Pancreas (tissue), 10 donors: ENCODE data around the gene HLX. TPM values are rescaled to one million over a fixed set of nuclear protein-coding genes. Genes with fewer than 3 reads are reported as not detected.

Experiments
- ATAC-seq, 4 donors: fragments of 200-7000 bp; cut with Tn5 transposase; one replicate each; pipeline versions ENCODE4 v1.8.0 to v1.9.1; 2020; ENCODE audit warnings: mild to moderate bottlenecking in 4 of 4, moderate library complexity in 4 of 4
- DNase-seq, 6 donors: peaks; one replicate each; pipeline ENCODE4 v3.0.0-alpha.2; 2020
- FAIRE-seq: peaks from 2 replicates; lab custom pipeline; 2012; peaks lifted over from hg19 to GRCh38; lab: Jason Lieb, UNC
- H3K27ac ChIP-seq, 4 donors: fragments of 200-600 bp; sonication (generic); 1 replicate in 3 of 4; 2 replicates in 1 of 4; pipeline versions ENCODE4 v1.5.0 to v1.8.0; 2020
- H3K27me3 ChIP-seq, 4 donors: fragments of 200-600 bp; one replicate each; pipeline ENCODE4 v1.8.0; 2021
- H3K36me3 ChIP-seq, 3 donors: fragments of 200-600 bp; sonication (generic) in 1 of 3; one replicate each; pipeline versions ENCODE4 v1.5.0 to v1.8.0; 2020 to 2021
- H3K4me1 ChIP-seq, 3 donors: fragments of 200-600 bp; one replicate each; pipeline ENCODE4 v1.8.0; 2021
- H3K4me3 ChIP-seq, 4 donors: fragments of 200-600 bp; sonication (generic) in 2 of 4; one replicate each; pipeline versions ENCODE4 v1.5.0 to v1.8.0; 2020 to 2021
- H3K9me3 ChIP-seq, 4 donors: fragments of 200-600 bp; one replicate each; pipeline ENCODE4 v1.8.0; 2021
- WGBS, 2 donors: extraction: QIAGEN DNeasy Blood & Tissue Kit; methylation state at CpG; one replicate each; pipeline ENCODE4 v1.1.7; 2013; 5-methylcytosine and 5-hydroxymethylcytosine counted together
- intact Hi-C, 3 donors: fragments of 100-400 bp; cut with DNase I; formaldehyde crosslinking; loops; one replicate each; pipeline versions ENCODE4 v1.11.1 to v1.14.2; 2022
- polyA plus RNA-seq, 2 donors: library from polyadenylated mRNA; stranded (reverse); fragments of 200-250 nt; gene quantifications; one replicate each; pipeline ENCODE4 v1.2.3, GENCODE V29; 2013
- total RNA-seq, 6 donors: library from RNA; stranded (reverse); fragmentation: NEBNext Ultra II Directional in 4 of 6; extraction: Animal tissue kit (Norgen Biotek cat#: 25700) in 4 of 6; gene quantifications; one replicate each; pipeline versions ENCODE4 v1.2.1 to v1.2.4, GENCODE V29; 2021 to 2023
- TF ChIP-seq, protein P1 (sequence below), 4 donors: fragments of 200-600 bp; sonication (generic) in 3 of 4; IDR thresholded peaks; one replicate each; pipeline versions ENCODE4 v1.5.0 to v1.8.0; 2021; ENCODE audit warnings: antibody characterized with exemption in 4 of 4
- donor health status: healthy with polysubstance abuse.
- donor health status: DM: no; HTN: no; CAD: no; lungs with moderate emphysema.
- donor health status: DM: no; HTN: no; CAD: no.
- donor health status: control.
- donor health status: control.
- donor health status: Bipolar disorder and iron deficiency.
- donor health status: DM: yes; HTN: yes; CAD: no.
- donor health status: DM: no; HTN: no; CAD: no.
- donor health status: DM: no; HTN: no; CAD: no.
- donor health status: DM: yes; HTN: yes; CAD: no.

Gene HLX
- total and polyA plus RNA-seq, 8 donors, result 0.74 to 5.9 (median 2.5) TPM

DNA sequence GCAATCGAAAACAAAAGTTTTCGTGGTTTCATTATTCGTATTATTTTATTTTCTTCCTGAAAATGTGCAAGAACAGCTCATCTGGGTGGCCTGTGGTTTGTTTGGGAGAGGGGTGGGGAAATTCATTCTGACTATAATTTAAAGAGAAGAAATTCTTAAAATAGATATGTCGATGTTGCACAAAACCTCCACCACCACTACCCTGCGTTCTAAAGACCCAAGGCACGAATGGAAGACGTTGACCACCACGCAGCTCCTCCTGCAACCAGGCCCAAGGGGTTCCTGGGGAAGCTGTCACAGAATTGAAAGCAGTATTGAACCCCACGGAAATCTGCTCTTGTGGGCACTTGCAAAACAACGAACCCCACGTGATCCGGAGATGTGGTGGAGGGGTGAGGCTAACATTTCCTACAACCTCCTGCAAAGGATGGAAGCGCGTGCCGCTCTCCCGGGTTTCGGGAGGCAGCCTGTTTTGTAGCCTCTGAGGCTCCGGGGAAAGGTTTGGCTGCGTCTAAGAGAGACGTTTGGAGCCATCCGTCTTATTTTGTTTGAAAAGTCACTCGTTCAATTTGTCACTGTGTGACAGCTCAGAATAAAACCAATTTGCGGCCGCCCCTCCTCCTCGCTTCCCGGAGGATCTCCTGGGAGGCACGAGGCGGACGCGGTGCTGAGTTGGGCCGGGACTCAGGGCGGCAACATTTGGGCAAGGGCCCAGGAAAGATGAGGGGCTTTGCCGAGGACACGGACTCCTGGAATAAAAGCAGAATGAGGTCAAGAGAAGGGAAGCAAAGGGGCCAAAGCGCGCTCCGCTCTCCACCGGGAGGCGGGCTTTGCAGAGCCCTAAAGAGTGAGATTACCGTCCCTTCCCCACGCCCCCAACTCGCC, 810 bp upstream of the HLX start:
- no peaks in the 10 kb centered on the region for H3K27me3 ChIP-seq
- DNase-seq (peak in 2 of 6 donors; percentile 46 to 60), ATAC-seq (no peak), FAIRE-seq (no peak)
- WGBS, 2 donors, result 21 to 25% methylated on average over 42 of the region's 42 CpGs
- intact Hi-C loops, result loop anchor here in 1 of 3 donors (10.0 kb wide), 2 partner anchors 326 to 556 kb away; no protein-coding TSS in a partner anchor
- H3K27ac ChIP-seq, result peak overlapping the region in 2 of 4 donors; percentile 82 to 85
- H3K9me3 ChIP-seq, result no peaks in the 10 kb centered on the region
- peak overlapping the region; percentile 64 to 80 (median 72) for H3K4me3 ChIP-seq
- peaks cover 0 to 11% (median 8%) of the 10 kb centered on the region in 3 donors for H3K4me1 ChIP-seq
- TF ChIP-seq, protein P1, sequence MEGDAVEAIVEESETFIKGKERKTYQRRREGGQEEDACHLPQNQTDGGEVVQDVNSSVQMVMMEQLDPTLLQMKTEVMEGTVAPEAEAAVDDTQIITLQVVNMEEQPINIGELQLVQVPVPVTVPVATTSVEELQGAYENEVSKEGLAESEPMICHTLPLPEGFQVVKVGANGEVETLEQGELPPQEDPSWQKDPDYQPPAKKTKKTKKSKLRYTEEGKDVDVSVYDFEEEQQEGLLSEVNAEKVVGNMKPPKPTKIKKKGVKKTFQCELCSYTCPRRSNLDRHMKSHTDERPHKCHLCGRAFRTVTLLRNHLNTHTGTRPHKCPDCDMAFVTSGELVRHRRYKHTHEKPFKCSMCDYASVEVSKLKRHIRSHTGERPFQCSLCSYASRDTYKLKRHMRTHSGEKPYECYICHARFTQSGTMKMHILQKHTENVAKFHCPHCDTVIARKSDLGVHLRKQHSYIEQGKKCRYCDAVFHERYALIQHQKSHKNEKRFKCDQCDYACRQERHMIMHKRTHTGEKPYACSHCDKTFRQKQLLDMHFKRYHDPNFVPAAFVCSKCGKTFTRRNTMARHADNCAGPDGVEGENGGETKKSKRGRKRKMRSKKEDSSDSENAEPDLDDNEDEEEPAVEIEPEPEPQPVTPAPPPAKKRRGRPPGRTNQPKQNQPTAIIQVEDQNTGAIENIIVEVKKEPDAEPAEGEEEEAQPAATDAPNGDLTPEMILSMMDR (IDR thresholded peaks at IDR 0.05), result no peak
- no peaks in the 10 kb centered on the region for H3K36me3 ChIP-seq

DNA sequence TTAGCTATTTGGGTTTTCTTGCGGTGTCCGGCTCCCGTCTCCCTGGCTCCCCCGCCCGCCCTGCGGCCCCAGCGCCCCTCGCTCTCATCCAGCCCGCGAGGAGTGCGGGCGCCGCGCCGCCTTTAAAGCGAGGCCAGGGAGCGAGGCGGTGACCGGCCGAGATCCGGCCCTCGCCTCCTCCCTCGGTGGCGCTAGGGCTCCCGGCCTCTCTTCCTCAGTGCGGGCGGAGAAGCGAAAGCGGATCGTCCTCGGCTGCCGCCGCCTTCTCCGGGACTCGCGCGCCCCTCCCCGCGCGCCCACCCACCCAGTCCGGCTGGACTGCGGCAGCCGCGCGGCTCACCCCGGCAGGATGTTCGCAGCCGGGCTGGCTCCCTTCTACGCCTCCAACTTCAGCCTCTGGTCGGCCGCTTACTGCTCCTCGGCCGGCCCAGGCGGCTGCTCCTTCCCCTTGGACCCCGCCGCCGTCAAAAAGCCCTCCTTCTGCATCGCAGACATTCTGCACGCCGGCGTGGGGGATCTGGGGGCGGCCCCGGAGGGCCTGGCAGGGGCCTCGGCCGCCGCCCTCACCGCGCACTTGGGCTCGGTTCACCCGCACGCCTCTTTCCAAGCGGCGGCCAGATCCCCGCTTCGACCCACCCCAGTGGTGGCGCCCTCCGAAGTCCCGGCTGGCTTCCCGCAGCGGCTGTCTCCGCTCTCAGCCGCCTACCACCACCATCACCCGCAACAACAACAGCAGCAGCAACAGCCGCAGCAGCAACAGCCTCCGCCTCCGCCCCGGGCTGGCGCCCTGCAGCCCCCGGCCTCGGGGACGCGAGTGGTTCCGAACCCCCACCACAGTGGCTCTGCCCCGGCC, 492 bp downstream of the HLX start:
- FAIRE-seq (no peak), DNase-seq (peak in 5 of 6 donors; percentile 29 to 80 (median 46)), ATAC-seq (peak; percentile 67 to 79 (median 72))
- H3K4me3 ChIP-seq, result peak overlapping the region; percentile 64 to 80 (median 72)
- no peaks in the 10 kb centered on the region for H3K9me3 ChIP-seq
- 1 to 2% methylated on average over 83 to 94 of the region's 94 CpGs for WGBS, 2 donors
- intact Hi-C loops, result loop anchor here in 1 of 3 donors (10.0 kb wide), 2 partner anchors 325 to 555 kb away; no protein-coding TSS in a partner anchor
- H3K27me3 ChIP-seq, result no peaks in the 10 kb centered on the region
- TF ChIP-seq, protein P1 (IDR thresholded peaks at IDR 0.05), result no peak
- peak overlapping the region; percentile 48 to 85 (median 74) for H3K27ac ChIP-seq
- no peaks in the 10 kb centered on the region for H3K36me3 ChIP-seq
- H3K4me1 ChIP-seq, result peaks cover 0 to 8% (median 4%) of the 10 kb centered on the region in 3 donors

- Histone ChIP-seq H3K27ac (peak overlapping the region in 2 of 4 donors; percentile 82 to 85), H3K27me3 (no peaks in the 10 kb centered on the region)
These were observed 1.1 kb downstream of the HLX start for GRCh38 chr1:220880362-220880670.

GRCh38 chr1:220880726-220881506, 1.7 kb downstream of the HLX start:
- Histone ChIP-seq H3K4me1 (peaks cover 0 to 8% (median 4%) of the 10 kb centered on the region in 3 donors), H3K27me3 (no peaks in the 10 kb centered on the region), H3K4me3 (peak overlapping the region; percentile 64 to 80 (median 72)), H3K36me3 (no peaks in the 10 kb centered on the region), H3K9me3 (no peaks in the 10 kb centered on the region), H3K27ac (peak overlapping the region in 2 of 4 donors; percentile 82 to 85)
- DNase-seq, result peak in 4 of 6 donors; percentile 37 to 69 (median 42)
- WGBS, 2 donors, result 25 to 41% methylated on average over 37 of the region's 37 CpGs
- peak in 2 of 4 donors; percentile 9 to 29 for ATAC-seq
- intact Hi-C loops, result no loop called here
- TF ChIP-seq, protein P1 (IDR thresholded peaks at IDR 0.05), result no peak
- no peak for FAIRE-seq

More at GRCh38 chr1:220880362-220880670, 1.1 kb downstream of the HLX start:
- TF ChIP-seq, protein P1 (IDR thresholded peaks at IDR 0.05), result no peak
- H3K9me3 ChIP-seq, result no peaks in the 10 kb centered on the region
- FAIRE-seq (no peak), ATAC-seq (no peak), DNase-seq (no peak)
- peak overlapping the region; percentile 64 to 80 (median 72) for H3K4me3 ChIP-seq
- H3K36me3 ChIP-seq, result no peaks in the 10 kb centered on the region
- intact Hi-C loops, result no loop called here
- 22 to 26% methylated on average over 8 of the region's 8 CpGs for WGBS, 2 donors
- H3K4me1 ChIP-seq, result peaks cover 0 to 8% (median 4%) of the 10 kb centered on the region in 3 donors
